Esophagus (tissue), 2 donors: ENCODE results near the gene CDK8. TPM values are rescaled to one million over a fixed set of nuclear protein-coding genes. Genes with fewer than 3 reads are reported as not detected.
A peak's percentile ranks its signal among the peaks of the same experiment; 100 is the strongest.
"Not testable (repeated sequence)": the region's sequence is repeated elsewhere in the genome, so short reads cannot be mapped to it uniquely, and the experiment has no call there.

Experiments used
- H3K27ac ChIP-seq, 2 donors: one replicate each; pipeline ENCODE4 v1.5.1; 2013; ENCODE audit warnings: low read depth in 2 of 2, mild to moderate bottlenecking in 2 of 2, inconsistent platforms in 1 of 2, low read length in 1 of 2, moderate library complexity in 1 of 2
- H3K27me3 ChIP-seq, 2 donors: one replicate each; pipeline ENCODE4 v1.6.1; 2013; ENCODE audit warnings: low read length in 2 of 2, control low read depth in 1 of 2, mild to moderate bottlenecking in 1 of 2; ENCODE audit not compliant: insufficient read depth in 2 of 2, control insufficient read depth in 1 of 2
- H3K36me3 ChIP-seq, 2 donors: one replicate each; pipeline ENCODE4 v1.6.1; 2013; ENCODE audit warnings: low read length in 1 of 2; ENCODE audit not compliant: control insufficient read depth in 2 of 2, insufficient read depth in 2 of 2
- H3K4me1 ChIP-seq, 2 donors: one replicate each; pipeline ENCODE4 v1.6.1; 2013; ENCODE audit warnings: low read length in 1 of 2; ENCODE audit not compliant: control insufficient read depth in 2 of 2, insufficient read depth in 2 of 2
- H3K4me3 ChIP-seq, 2 donors: one replicate each; pipeline ENCODE4 v1.5.1; 2013; ENCODE audit warnings: low read length in 2 of 2, mild to moderate bottlenecking in 2 of 2, low read depth in 1 of 2, moderate library complexity in 1 of 2
- H3K9me3 ChIP-seq, 2 donors: one replicate each; pipeline ENCODE4 v1.6.1; 2013; ENCODE audit warnings: mild to moderate bottlenecking in 2 of 2, low read depth in 1 of 2, low read length in 1 of 2, moderate library complexity in 1 of 2; ENCODE audit not compliant: control insufficient read depth in 2 of 2, insufficient read depth in 1 of 2
- WGBS, 2 donors: extraction: QIAGEN DNeasy Blood & Tissue Kit; methylation state at CpG; one replicate each; pipeline ENCODE4 v1.1.7; 2013; 5-methylcytosine and 5-hydroxymethylcytosine counted together
- polyA plus RNA-seq, 2 donors: library from polyadenylated mRNA; stranded (reverse); fragments of 200-250 nt; gene quantifications; one replicate each; pipeline ENCODE4 v1.2.3, GENCODE V29; 2013
- donor health status: healthy with polysubstance abuse.
- donor health status: Bipolar disorder and iron deficiency.

The CDK8 gene
- polyA plus RNA-seq, 2 donors, result 8.0 to 9.3 TPM

GRCh38 chr13:26247608-26248007 is 6.3 kb upstream of the CDK8 start:
- Histone ChIP-seq H3K27ac (no peak overlapping the region), H3K9me3 (no peaks in the 10 kb centered on the region), H3K36me3 (no peaks in the 10 kb centered on the region), H3K27me3 (peaks cover 0 to 2% of the 10 kb centered on the region in 2 donors), H3K4me3 (no peak overlapping the region), H3K4me1 (no peaks in the 10 kb centered on the region)
- 46 to 57% methylated on average over 3 of the region's 3 CpGs for WGBS, 2 donors

DNA sequence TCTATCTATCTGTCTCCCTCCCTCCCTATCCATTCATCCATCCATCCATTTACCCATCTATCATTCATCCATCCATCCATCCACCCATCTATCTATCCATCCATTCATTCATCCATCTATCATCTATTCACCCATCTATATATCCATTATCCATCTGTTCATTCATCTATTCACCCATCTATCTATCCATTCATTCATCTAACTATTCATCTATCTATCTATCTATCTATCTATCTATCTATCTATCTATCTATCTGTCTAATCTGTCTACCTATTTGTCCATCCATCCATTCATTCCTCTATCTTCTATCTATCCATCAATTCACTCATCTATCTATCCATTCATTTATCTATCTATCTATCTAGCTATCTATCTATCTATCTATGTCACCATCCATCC is 4.4 kb upstream of the CDK8 start:
- no peaks in the 10 kb centered on the region for H3K9me3 ChIP-seq
- H3K4me1 ChIP-seq, result no peaks in the 10 kb centered on the region
- peaks cover 0 to 2% of the 10 kb centered on the region in 2 donors for H3K27me3 ChIP-seq
- H3K27ac ChIP-seq, result no peak overlapping the region
- no peaks in the 10 kb centered on the region for H3K36me3 ChIP-seq
- H3K4me3 ChIP-seq, result no peak overlapping the region

GRCh38 chr13:26252006-26252405 is 1.9 kb upstream of the CDK8 start:
- not testable (repeated sequence) for H3K4me3 ChIP-seq, H3K27ac ChIP-seq, H3K36me3 ChIP-seq, H3K9me3 ChIP-seq, H3K27me3 ChIP-seq, H3K4me1 ChIP-seq
- 80 to 96% methylated on average over 4 of the region's 4 CpGs for WGBS, 2 donors

GRCh38 chr13:26253262-26253786 is 605 bp upstream of the CDK8 start:
- no peaks in the 10 kb centered on the region for H3K9me3 ChIP-seq
- no peaks in the 10 kb centered on the region for H3K36me3 ChIP-seq
- H3K4me3 ChIP-seq, result peak overlapping the region; percentile 87 to 98
- no peaks in the 10 kb centered on the region for H3K4me1 ChIP-seq
- no peaks in the 10 kb centered on the region for H3K27me3 ChIP-seq
- 38 to 39% methylated on average over 9 of the region's 9 CpGs for whole genome bisulfite sequencing, 2 donors
- no peak overlapping the region for H3K27ac ChIP-seq

- Histone ChIP-seq H3K4me3 (peak overlapping the region; percentile 87 to 98), H3K27me3 (no peaks in the 10 kb centered on the region), H3K9me3 (no peaks in the 10 kb centered on the region), H3K27ac (peak overlapping the region; percentile 87 to 98), H3K36me3 (no peaks in the 10 kb centered on the region), H3K4me1 (no peaks in the 10 kb centered on the region)
- WGBS, 2 donors, result 0% methylated on average over 34 to 35 of the region's 35 CpGs
Measured at GRCh38 chr13:26254583-26255111, 718 bp downstream of the CDK8 start.

- Histone ChIP-seq H3K9me3 (no peaks in the 10 kb centered on the region), H3K36me3 (no peaks in the 10 kb centered on the region), H3K27ac (no peak overlapping the region), H3K4me3 (peak overlapping the region; percentile 87 to 98), H3K4me1 (no peaks in the 10 kb centered on the region), H3K27me3 (no peaks in the 10 kb centered on the region)
- WGBS, 2 donors, result 2 to 7% methylated on average over 7 of the region's 7 CpGs
Measured at GRCh38 chr13:26255115-26255514, 1.2 kb downstream of the CDK8 start.

- 45 to 62% methylated on average over 10 of the region's 10 CpGs for WGBS, 2 donors
Measured at GRCh38 chr13:26255691-26256277, 1.9 kb downstream of the CDK8 start.

GRCh38 chr13:26257049-26257448 is 3.1 kb downstream of the CDK8 start:
- Histone ChIP-seq H3K4me3 (no peak overlapping the region), H3K27me3 (no peaks in the 10 kb centered on the region), H3K27ac (no peak overlapping the region), H3K4me1 (no peaks in the 10 kb centered on the region), H3K9me3 (no peaks in the 10 kb centered on the region), H3K36me3 (no peaks in the 10 kb centered on the region)
- 51 to 58% methylated on average over 2 of the region's 2 CpGs for WGBS, 2 donors

More at GRCh38 chr13:26255691-26256277, 1.9 kb downstream of the CDK8 start:
- Histone ChIP-seq H3K9me3 (no peaks in the 10 kb centered on the region), H3K4me1 (no peaks in the 10 kb centered on the region), H3K36me3 (no peaks in the 10 kb centered on the region), H3K4me3 (no peak overlapping the region), H3K27ac (no peak overlapping the region), H3K27me3 (no peaks in the 10 kb centered on the region)

DNA sequence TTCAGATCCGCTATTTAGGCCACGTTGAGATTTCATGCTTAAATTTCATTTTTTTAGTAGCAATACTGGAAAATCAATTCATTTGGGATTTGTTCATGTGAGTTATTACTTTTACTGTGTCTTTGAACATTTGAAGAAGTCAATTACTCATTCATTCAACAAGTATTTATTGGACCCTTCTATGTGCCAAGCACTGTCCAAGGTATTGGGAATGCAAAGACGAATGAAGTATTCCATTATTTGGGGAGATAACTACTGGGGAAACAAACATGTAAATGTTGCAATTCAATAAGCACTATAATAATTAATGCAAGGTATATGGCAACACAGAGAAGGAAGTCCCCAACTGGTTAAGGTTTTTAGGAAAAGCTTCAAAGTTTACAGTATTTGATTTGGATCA is 5.7 kb downstream of the CDK8 start:
- no peak overlapping the region for H3K4me3 ChIP-seq
- 80 to 85% methylated on average over 3 of the region's 3 CpGs for WGBS, 2 donors
- no peaks in the 10 kb centered on the region for H3K27me3 ChIP-seq
- no peaks in the 10 kb centered on the region for H3K36me3 ChIP-seq
- H3K4me1 ChIP-seq, result no peaks in the 10 kb centered on the region
- no peak overlapping the region for H3K27ac ChIP-seq
- no peaks in the 10 kb centered on the region for H3K9me3 ChIP-seq

DNA sequence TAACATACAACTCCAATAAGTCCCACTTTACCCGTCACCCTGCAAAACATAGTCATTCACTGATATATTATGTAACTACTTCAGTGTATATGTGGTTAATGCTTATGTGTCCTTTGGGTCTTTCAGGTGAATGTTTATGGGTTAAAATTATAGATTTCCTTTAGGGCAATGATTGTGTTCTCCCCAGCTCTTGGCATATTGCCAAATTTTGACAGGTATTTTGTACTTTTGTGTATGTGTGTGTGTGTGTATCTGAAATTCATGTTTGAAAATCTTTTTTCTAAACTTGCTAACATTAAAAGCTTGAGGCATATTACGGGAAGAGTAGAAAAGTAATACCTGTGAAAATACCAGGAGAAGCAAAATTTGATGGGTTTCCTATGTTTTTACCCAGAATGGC is 8.2 kb downstream of the CDK8 start:
- Histone ChIP-seq H3K27ac (no peak overlapping the region), H3K4me1 (no peaks in the 10 kb centered on the region), H3K9me3 (no peaks in the 10 kb centered on the region), H3K27me3 (no peaks in the 10 kb centered on the region), H3K4me3 (no peak overlapping the region), H3K36me3 (no peaks in the 10 kb centered on the region)
- WGBS, 2 donors, result 88 to 96% methylated on average over 2 of the region's 2 CpGs
